WI38 (cell line): ENCODE data around the gene DLL1.

Source experiments
- H3K4me3 ChIP-seq: 2 replicates; pipeline ENCODE4 v1.5.1; 2011; ENCODE audit warnings: low read depth, mild to moderate bottlenecking, control low read depth, low read length
- TF ChIP-seq, protein P1 (sequence below): IDR thresholded peaks from 2 replicates; pipeline ENCODE4 v1.5.1; 2012; ENCODE audit warnings: low read depth, mild to moderate bottlenecking, control low read depth, low read length

Gene DLL1

DNA sequence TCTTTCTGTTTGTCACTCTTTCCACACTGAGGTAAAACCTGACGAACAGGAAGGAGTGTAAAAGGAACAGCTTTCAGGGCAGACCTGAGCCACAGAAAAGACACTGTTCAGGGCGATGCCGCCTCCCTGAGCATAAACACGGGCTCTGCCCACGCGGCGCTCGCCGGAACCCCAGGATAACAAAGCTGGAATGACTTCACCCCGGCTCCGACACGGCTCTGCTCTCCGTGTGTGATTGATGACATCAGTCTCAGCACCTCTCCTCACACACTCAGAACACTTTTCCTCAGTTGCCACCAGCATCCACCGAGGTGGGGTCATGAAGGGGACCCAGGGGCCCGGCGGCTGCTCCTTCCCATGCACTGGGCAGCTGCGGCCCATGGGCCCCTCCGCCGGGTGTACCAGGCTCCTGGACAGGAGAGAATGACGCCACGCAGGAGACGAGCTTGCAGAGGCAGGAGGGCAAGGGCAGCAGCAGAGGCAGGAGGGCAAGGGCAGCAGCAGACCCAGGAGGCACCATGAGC, 43.6 kb downstream of the DLL1 start:
- TF ChIP-seq, protein P1, sequence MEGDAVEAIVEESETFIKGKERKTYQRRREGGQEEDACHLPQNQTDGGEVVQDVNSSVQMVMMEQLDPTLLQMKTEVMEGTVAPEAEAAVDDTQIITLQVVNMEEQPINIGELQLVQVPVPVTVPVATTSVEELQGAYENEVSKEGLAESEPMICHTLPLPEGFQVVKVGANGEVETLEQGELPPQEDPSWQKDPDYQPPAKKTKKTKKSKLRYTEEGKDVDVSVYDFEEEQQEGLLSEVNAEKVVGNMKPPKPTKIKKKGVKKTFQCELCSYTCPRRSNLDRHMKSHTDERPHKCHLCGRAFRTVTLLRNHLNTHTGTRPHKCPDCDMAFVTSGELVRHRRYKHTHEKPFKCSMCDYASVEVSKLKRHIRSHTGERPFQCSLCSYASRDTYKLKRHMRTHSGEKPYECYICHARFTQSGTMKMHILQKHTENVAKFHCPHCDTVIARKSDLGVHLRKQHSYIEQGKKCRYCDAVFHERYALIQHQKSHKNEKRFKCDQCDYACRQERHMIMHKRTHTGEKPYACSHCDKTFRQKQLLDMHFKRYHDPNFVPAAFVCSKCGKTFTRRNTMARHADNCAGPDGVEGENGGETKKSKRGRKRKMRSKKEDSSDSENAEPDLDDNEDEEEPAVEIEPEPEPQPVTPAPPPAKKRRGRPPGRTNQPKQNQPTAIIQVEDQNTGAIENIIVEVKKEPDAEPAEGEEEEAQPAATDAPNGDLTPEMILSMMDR = no peak
- H3K4me3 ChIP-seq = no peak overlapping the region

DNA sequence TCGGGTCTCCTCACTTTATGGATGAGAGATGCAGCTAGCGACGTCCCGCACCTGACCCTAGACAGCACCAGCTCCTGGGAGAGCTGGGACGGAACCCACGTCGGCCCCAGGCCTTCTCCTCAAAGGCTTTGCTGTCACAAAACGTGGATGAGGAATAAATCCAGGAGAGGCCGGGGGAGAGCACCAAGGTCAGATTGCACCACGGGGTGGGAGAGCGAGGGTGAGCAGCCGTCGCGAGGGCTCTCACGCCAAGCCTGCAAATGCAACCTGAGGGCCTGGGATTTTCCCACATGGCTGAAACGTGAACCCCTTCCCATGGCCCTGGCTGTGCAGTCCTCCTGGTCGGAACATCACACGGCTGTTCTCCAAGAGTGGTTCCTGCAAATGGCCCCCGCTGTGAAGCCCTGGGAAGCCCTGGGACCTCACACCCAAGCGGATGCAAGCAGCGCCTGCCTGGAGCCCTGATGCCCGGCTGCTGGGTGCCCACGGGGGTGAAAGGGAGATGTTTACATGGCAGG, 45.3 kb downstream of the DLL1 start:
- TF ChIP-seq, protein P1 = no peak
- H3K4me3 ChIP-seq = no peak overlapping the region

DNA sequence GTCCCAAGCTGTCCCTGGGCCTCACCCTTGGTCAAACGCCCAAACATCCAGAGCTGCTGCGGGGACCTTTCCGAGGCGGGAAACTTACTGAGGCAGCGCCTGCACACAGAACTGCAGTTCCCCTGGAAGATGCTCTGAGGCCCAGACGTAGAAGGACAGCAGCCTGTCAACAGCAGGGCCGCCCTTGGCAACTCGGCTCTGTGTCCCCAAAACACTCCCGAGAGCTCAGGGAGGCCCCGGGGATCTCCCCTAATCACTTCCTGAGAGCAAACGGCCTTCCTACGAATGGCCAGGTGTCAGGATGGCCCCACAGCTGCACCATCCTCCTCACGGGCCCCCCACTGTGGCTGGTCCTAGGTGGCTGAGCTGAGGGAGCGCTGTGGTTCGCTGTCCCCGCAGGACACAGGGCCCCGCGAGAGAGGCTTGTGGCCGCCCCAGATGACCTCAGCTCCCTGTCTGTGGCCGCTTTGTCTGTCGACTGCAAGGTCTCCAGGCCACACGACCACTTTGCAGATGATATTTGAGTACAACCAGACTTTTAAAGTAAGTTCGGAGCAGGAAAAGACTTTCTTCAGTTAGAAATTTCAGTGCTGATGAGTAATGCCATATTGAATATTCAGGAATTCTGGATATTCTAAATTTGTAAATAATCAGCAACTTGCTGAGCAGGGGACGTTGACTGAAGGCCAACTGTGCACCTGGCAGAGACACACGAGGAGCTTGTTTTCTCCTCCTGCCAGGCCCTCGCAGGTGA, 46.0 kb downstream of the DLL1 start:
- no peak overlapping the region for H3K4me3 ChIP-seq
- TF ChIP-seq, protein P1 = no peak

DNA sequence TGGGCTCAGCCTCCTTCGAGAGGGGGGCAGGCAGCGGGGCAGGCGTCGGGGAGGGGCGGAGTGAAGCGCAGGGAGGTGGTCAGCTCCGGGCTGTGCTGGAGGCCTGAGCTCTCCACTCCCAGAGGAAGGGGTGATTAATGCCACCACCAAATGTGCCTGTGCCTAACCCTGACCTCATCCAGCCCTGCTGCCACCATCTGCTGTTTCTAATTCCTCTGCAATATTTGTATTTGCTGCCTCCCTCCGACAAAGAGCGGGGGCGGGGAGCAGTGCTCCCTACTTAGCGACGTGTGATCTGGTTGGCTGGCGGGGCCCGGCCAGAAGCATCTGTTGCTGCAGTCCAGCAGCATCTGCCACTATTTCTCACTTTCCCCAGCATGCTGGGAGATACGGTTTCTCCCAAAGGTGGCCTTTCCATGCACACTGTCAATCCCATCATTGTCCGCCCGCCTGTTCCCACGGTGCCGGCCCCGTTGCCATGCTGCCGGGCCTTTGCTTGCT, 47.0 kb downstream of the DLL1 start:
- TF ChIP-seq, protein P1 = no peak
- no peak overlapping the region for H3K4me3 ChIP-seq

DNA sequence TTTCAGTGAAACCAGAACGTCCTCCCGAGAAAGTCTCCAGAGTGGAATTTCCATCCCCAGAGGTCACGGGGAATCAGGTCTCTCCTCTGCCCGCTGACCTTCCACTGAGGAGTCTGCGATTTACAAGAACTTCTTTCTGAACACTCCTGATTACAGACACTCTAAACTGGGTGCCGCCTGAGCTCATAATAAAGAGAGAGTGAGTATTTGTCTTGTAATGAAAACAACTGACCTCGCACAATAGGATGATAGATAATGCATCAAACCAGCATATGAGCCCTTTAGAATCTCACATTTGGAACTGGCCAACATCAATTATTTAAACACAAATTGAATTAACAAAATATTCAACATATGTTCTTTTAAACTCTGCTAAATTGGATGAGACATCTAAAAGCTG, 47.5 kb downstream of the DLL1 start:
- no peak overlapping the region for H3K4me3 ChIP-seq
- TF ChIP-seq, protein P1 = no peak

DNA sequence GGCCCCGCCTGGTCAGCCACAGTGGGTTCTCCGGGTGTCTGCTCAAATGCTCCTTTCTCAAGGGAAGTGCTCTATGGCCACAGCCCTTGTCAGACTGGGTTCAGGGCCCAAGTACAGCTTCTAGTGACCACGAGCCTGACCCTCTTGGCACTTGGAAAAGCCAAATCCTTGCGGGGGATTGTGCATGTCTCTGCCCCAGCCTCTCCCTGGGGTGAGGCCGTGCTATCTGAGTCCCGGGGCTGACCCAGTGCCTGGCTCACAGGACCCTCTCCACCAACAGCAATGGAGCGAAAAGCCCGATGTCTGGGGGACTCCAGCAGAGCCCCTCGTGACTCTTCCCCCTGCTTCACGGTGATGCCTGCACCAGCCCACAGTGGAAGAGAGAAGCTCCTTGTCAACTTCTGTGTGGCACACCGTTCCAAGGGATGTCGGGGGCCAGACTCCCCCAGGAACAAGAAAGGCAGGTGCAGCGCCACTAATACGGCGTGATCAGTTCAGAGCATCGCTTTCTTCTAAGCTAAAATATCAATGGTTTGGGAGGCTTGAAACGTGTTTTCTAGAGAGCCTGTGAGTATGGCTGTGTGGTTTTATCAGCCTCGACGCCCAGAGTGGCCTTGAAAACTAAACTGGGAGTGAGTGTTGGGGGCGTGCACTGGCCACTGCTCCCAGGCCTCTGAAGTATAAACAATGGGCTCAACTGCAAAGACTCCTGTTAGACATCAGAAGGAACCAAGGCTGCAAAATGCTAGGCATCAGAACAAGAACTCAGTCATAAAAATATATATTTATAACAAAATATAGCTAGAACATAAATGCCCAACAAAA, 51.9 kb downstream of the DLL1 start:
- H3K4me3 ChIP-seq = no peak overlapping the region
- TF ChIP-seq, protein P1 = no peak
